HCT116 (cell line): Measurements from ENCODE around the gene FAM81A. TPM values are rescaled to one million over a fixed set of nuclear protein-coding genes. Genes with fewer than 3 reads are reported as not detected.

Experiments used
- ATAC-seq: fragments of 200-7000 bp; cut with Tn5 transposase; 2 replicates; pipeline ENCODE4 v1.9.1; 2020; ENCODE audit warnings: mild to moderate bottlenecking, moderate library complexity
- BruUV-seq: library from RNA; stranded (reverse); fragments of 400-500 nt; replicated peaks from 2 replicates; lab custom pipeline; 2021; lab: Mats Ljungman, UMichigan
- CTCF ChIA-PET: fragments of 300-600 bp; sonication (Branson Sonifier 250); formaldehyde crosslinking; loops from one replicate; lab custom pipeline; 2021; ENCODE audit warnings: antibody characterized with exemption; lab: Charles Lee
- POLR2A ChIA-PET: fragments of 300-600, 350-600 bp; sonication (Branson Sonifier 250); formaldehyde crosslinking; loops from one replicate; lab custom pipeline; 2021; ENCODE audit warnings: antibody characterized with exemption; lab: Charles Lee
- RAD21 ChIA-PET, 2 experiments: fragments of 300-600 bp; sonication (Branson Sonifier 250); formaldehyde crosslinking; loops; one replicate each; lab custom pipeline; 2023; ENCODE audit warnings: low total read pairs in 2 of 2; ENCODE audit not compliant: uncharacterized antibody in 2 of 2, unreplicated experiment in 2 of 2, low non-redundant PET in 1 of 2; lab: Charles Lee
- DNase-seq: peaks from one replicate; pipeline ENCODE4 v3.0.0-alpha.2; 2010; ENCODE audit warnings: low read depth, low spot score
- H2AFZ ChIP-seq: fragments of 200-600 bp; shearing (Covaris generic), sonication (generic); 2 replicates; pipeline ENCODE4 v1.6.1; 2017; ENCODE audit warnings: low read depth, mixed run types, mixed read lengths, antibody characterized with exemption, low read length; ENCODE audit not compliant: poor library complexity, severe bottlenecking
- H3K27ac ChIP-seq: 2 replicates; pipeline ENCODE4 v1.5.1; 2012; ENCODE audit warnings: low read depth, low read length
- H3K27me3 ChIP-seq: fragments of 200-600 bp; sonication (generic); 2 replicates; pipeline ENCODE4 v1.6.1; 2016; ENCODE audit warnings: mixed run types, low read length, mixed read lengths; ENCODE audit not compliant: insufficient read depth
- H3K36me3 ChIP-seq, 2 experiments: fragments of 200-500 bp in 1 of 2; fragments of 200-600 bp in 1 of 2; sonication (Bioruptor generic) in 1 of 2; sonication (generic) in 1 of 2; 2 replicates each; pipeline versions ENCODE4 v1.5.1 to v1.6.1; 2014 to 2016; ENCODE audit warnings: low read length in 2 of 2, inconsistent platforms in 1 of 2, mixed read lengths in 1 of 2, mixed run types in 1 of 2; ENCODE audit not compliant: insufficient read depth in 2 of 2, control insufficient read depth in 1 of 2
- H3K4me1 ChIP-seq, 2 experiments: fragments of 200-600 bp in 1 of 2; sonication (generic) in 1 of 2; 2 replicates each; pipeline versions ENCODE4 v1.5.1 to v1.6.1; 2012 to 2017; ENCODE audit warnings: low read length in 2 of 2, inconsistent platforms in 1 of 2, mild to moderate bottlenecking in 1 of 2, mixed read lengths in 1 of 2, mixed run types in 1 of 2, moderate library complexity in 1 of 2; ENCODE audit not compliant: insufficient read depth in 2 of 2, control insufficient read depth in 1 of 2
- H3K4me2 ChIP-seq: fragments of 200-600 bp; sonication (generic); 2 replicates; pipeline ENCODE4 v1.6.1; 2017; ENCODE audit warnings: mixed run types, low read length, mixed read lengths
- H3K4me3 ChIP-seq, 2 experiments: fragments of 200-600 bp in 1 of 2; sonication (generic) in 1 of 2; replicated peaks in 1 of 2; 2 replicates each; pipeline ENCODE4 v1.5.1; 2011 to 2016; ENCODE audit warnings: low read length in 2 of 2, control low read depth in 1 of 2, low read depth in 1 of 2, mild to moderate bottlenecking in 1 of 2, mixed read lengths in 1 of 2, mixed run types in 1 of 2
- H3K79me2 ChIP-seq: fragments of 200-600 bp; sonication (generic); 2 replicates; pipeline ENCODE4 v1.6.1; 2017; ENCODE audit warnings: mild to moderate bottlenecking, mixed run types, low read length, moderate library complexity, mixed read lengths; ENCODE audit not compliant: insufficient read depth
- H3K9ac ChIP-seq: fragments of 200-600 bp; sonication (generic); 2 replicates; pipeline ENCODE4 v1.6.1; 2016; ENCODE audit warnings: low read length, mixed read lengths
- H3K9me2 ChIP-seq: fragments of 200-600 bp; sonication (generic), shearing (Covaris generic); 2 replicates; pipeline ENCODE4 v1.6.1; 2017; ENCODE audit warnings: mixed run types, mild to moderate bottlenecking, moderate library complexity; ENCODE audit not compliant: insufficient read depth
- H3K9me3 ChIP-seq, 2 experiments: fragments of 200-500 bp in 1 of 2; fragments of 200-600 bp in 1 of 2; sonication (Bioruptor generic) in 1 of 2; sonication (generic) in 1 of 2; 2 replicates each; pipeline ENCODE4 v1.6.1; 2014 to 2017; ENCODE audit warnings: low read length in 2 of 2, mixed read lengths in 2 of 2, inconsistent platforms in 1 of 2, low read depth in 1 of 2, mild to moderate bottlenecking in 1 of 2, mixed run types in 1 of 2, moderate library complexity in 1 of 2; ENCODE audit not compliant: control insufficient read depth in 1 of 2, insufficient read depth in 1 of 2
- H4K20me1 ChIP-seq: fragments of 200-600 bp; sonication (generic), shearing (Covaris generic); 2 replicates; pipeline ENCODE4 v1.6.1; 2017; ENCODE audit warnings: mixed run types, mild to moderate bottlenecking, moderate library complexity; ENCODE audit not compliant: insufficient read depth
- CBX3 ChIP-seq: IDR thresholded peaks from 2 replicates; pipeline ENCODE4 v1.6.1; 2012; ENCODE audit warnings: low read depth
- CEBPB ChIP-seq: IDR thresholded peaks from 2 replicates; pipeline ENCODE4 v1.6.1; 2012; ENCODE audit warnings: low read depth
- ELF1 ChIP-seq: IDR thresholded peaks from 2 replicates; pipeline ENCODE4 v1.6.1; 2012; ENCODE audit warnings: low read depth, borderline replicate concordance
- EZH2phosphoT487 ChIP-seq: fragments of 200-600 bp; IDR thresholded peaks from 2 replicates; pipeline ENCODE4 v1.6.1; 2018; ENCODE audit warnings: antibody characterized with exemption, borderline replicate concordance
- POLR2AphosphoS5 ChIP-seq: IDR thresholded peaks from 2 replicates; pipeline ENCODE4 v1.6.1; 2011; ENCODE audit warnings: mild to moderate bottlenecking, low read depth, low read length, moderate library complexity
- SIN3A ChIP-seq: IDR thresholded peaks from 2 replicates; pipeline ENCODE4 v1.6.1; 2012; ENCODE audit warnings: low read depth
- SP1 ChIP-seq: IDR thresholded peaks from 2 replicates; pipeline ENCODE4 v1.6.1; 2012; ENCODE audit warnings: low read depth
- SRF ChIP-seq: IDR thresholded peaks from 2 replicates; pipeline ENCODE4 v1.6.1; 2012; ENCODE audit warnings: low read depth
- TCF7L2 ChIP-seq: IDR thresholded peaks from 2 replicates; pipeline ENCODE4 v1.7.0; 2011; ENCODE audit warnings: borderline replicate concordance, inconsistent platforms; ENCODE audit not compliant: insufficient read depth, insufficient read length; ENCODE audit errors: extremely low read depth
- YY1 ChIP-seq: IDR thresholded peaks from 2 replicates; pipeline ENCODE4 v1.6.1; 2011; ENCODE audit warnings: low read length, low read depth, moderate library complexity, mild to moderate bottlenecking; ENCODE audit not compliant: insufficient replicate concordance; ENCODE audit errors: extremely low read depth
- ZFX ChIP-seq: fragments of 450-650 bp; IDR thresholded peaks from 2 replicates; pipeline ENCODE4 v1.6.1; 2017
- intact Hi-C: fragments of 100-400 bp; cut with micrococcal nuclease; formaldehyde crosslinking; loops from 2 replicates; pipeline ENCODE4 v1.10.0; 2022
- total RNA-seq: library from RNA; stranded (reverse); gene quantifications from one replicate; pipeline ENCODE4 v1.2.1, GENCODE V29; 2021; ENCODE audit not compliant: unreplicated experiment
- TF ChIP-seq, protein P1 (sequence below): IDR thresholded peaks from 2 replicates; pipeline ENCODE4 v1.6.1; 2012
- TF ChIP-seq, protein P2 (sequence below): IDR thresholded peaks from 2 replicates; pipeline ENCODE4 v1.6.1; 2011; ENCODE audit warnings: mild to moderate bottlenecking, low read length, moderate library complexity; ENCODE audit not compliant: insufficient replicate concordance; ENCODE audit errors: extremely low read depth

The FAM81A gene
- total RNA-seq, 1 experiment from 2014 or later, result 6.6 TPM

DNA sequence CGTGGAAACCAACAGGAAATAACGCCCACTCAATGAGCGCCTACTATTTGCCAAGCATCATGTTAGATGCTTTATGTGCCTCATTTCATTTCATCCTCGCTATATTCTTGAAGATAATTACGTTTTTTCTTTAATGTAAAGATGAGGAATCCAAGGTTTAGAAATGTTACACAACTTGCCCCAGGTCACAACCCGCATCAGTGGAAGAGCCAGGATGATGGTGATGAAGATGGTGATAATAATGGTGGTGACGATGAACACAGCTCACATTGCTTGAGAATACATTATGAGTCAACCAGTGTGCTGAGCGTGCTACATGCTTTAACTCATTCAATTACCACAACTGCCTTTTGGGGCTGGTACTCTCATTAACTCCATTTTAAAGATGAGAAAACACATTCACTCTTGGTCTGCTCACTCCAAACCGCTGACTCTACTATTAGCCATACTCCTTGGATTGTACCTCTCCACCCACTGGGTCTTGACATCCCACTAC lies 43.8 kb upstream of the FAM81A start:
- DNase-seq, result no peak
- Histone ChIP-seq H3K9ac (no peak overlapping the region), H3K4me1 (no peaks in the 10 kb centered on the region), H4K20me1 (no peaks in the 10 kb centered on the region), H3K36me3 (no peaks in the 10 kb centered on the region), H3K79me2 (no peaks in the 10 kb centered on the region), H3K4me2 (no peak overlapping the region), H3K27me3 (no peaks in the 10 kb centered on the region), H3K9me2 (no peaks in the 10 kb centered on the region), H2AFZ (no peak overlapping the region), H3K9me3 (no peaks in the 10 kb centered on the region), H3K4me3 (no peak overlapping the region), H3K27ac (no peak overlapping the region)
- ChIA-PET RAD21 (no interaction called here), CTCF (no interaction called here), POLR2A (no interaction called here)
- TF ChIP-seq, protein P1, sequence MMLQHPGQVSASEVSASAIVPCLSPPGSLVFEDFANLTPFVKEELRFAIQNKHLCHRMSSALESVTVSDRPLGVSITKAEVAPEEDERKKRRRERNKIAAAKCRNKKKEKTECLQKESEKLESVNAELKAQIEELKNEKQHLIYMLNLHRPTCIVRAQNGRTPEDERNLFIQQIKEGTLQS, result no peak
- TF ChIP-seq, protein P2, sequence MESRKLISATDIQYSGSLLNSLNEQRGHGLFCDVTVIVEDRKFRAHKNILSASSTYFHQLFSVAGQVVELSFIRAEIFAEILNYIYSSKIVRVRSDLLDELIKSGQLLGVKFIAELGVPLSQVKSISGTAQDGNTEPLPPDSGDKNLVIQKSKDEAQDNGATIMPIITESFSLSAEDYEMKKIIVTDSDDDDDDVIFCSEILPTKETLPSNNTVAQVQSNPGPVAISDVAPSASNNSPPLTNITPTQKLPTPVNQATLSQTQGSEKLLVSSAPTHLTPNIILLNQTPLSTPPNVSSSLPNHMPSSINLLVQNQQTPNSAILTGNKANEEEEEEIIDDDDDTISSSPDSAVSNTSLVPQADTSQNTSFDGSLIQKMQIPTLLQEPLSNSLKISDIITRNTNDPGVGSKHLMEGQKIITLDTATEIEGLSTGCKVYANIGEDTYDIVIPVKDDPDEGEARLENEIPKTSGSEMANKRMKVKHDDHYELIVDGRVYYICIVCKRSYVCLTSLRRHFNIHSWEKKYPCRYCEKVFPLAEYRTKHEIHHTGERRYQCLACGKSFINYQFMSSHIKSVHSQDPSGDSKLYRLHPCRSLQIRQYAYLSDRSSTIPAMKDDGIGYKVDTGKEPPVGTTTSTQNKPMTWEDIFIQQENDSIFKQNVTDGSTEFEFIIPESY, result no peak
- TF ChIP-seq YY1, result no peak
- TF ChIP-seq POLR2AphosphoS5, result no peak
- TF ChIP-seq ELF1, result no peak
- no peak for TF ChIP-seq TCF7L2
- intact Hi-C loops, result no loop called here
- ATAC-seq, result no peak
- BruUV-seq, result no TSS peak

DNA sequence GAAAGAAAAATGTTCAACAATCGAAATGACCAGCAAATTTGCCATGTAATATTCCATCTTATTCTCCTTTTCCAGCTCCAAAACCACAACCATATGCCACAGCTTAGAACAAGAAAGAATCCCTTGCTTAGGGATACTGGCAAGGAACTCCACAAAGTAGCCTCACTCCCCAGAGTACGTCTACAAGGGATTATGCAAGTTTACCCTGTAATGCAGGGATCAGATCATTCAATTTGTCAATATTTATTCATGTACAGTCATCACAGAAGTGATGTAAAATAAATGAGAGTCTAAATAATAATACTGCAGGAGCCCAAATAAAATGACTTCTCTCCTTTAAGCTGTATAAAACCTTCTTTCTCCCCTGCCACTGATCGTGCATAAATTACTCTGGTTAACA lies 41.8 kb upstream of the FAM81A start:
- no peak overlapping the region for H3K4me2 ChIP-seq
- no TSS peak for BruUV-seq
- H3K4me3 ChIP-seq, result no peak overlapping the region
- no peaks in the 10 kb centered on the region for H3K36me3 ChIP-seq
- H2AFZ ChIP-seq, result no peak overlapping the region
- ChIA-PET CTCF (no interaction called here), RAD21 (no interaction called here), POLR2A (interaction anchor here (1.4 kb wide), 1 partner anchor 23 kb away, joined by 5 read pairs; the partner anchor contains the start of gene MYO1E)
- H3K9ac ChIP-seq, result no peak overlapping the region
- no peaks in the 10 kb centered on the region for H3K9me3 ChIP-seq
- intact Hi-C loops, result no loop called here
- DNase-seq (no peak), ATAC-seq (no peak)
- no peak overlapping the region for H3K27ac ChIP-seq
- H3K9me2 ChIP-seq, result no peaks in the 10 kb centered on the region
- no peaks in the 10 kb centered on the region for H3K79me2 ChIP-seq
- no peaks in the 10 kb centered on the region for H3K4me1 ChIP-seq
- no peaks in the 10 kb centered on the region for H3K27me3 ChIP-seq
- H4K20me1 ChIP-seq, result no peaks in the 10 kb centered on the region
- TF ChIP-seq SIN3A, result no peak
- no peak for TF ChIP-seq CBX3
- TF ChIP-seq, protein P2, result no peak
- TF ChIP-seq TCF7L2, result no peak
- TF ChIP-seq SP1, result no peak
- no peak for TF ChIP-seq ZFX
- TF ChIP-seq CEBPB, result no peak
- TF ChIP-seq, protein P1, result no peak
- no peak for TF ChIP-seq SRF
- TF ChIP-seq EZH2phosphoT487, result no peak
